8988T (cell line): Measurements from ENCODE around the gene RPP25.

Source experiments
- DNase-seq: peaks from one replicate; pipeline ENCODE4 v3.0.0; 2011

The RPP25 gene

GRCh38 chr15:74913041-74913440, 43.5 kb downstream of the RPP25 start:
- DNase-seq, result no peak

- DNase-seq, result no peak
Observed at GRCh38 chr15:74908635-74909034, 47.9 kb downstream of the RPP25 start.

GRCh38 chr15:74907163-74907870, 49.3 kb downstream of the RPP25 start:
- no peak for DNase-seq

- peak; percentile 81 for DNase-seq
Observed at GRCh38 chr15:74906450-74907162, 50.0 kb downstream of the RPP25 start, which contains the start of gene FAM219B. Gene FAM219B, minus strand, starts transcription at chr15:74906851. Its CDS starts 51 bp downstream, at chr15:74906800.

GRCh38 chr15:74906067-74906449, 50.5 kb downstream of the RPP25 start:
- DNase-seq, result no peak
